ENCODE data around the gene PNPLA5. TPM values are rescaled to one million over a fixed set of nuclear protein-coding genes. Genes with fewer than 3 reads are reported as not detected.

PNPLA5 gene
- polyA plus RNA-seq, 1 donor from 2014 or later, result not detected

DNA sequence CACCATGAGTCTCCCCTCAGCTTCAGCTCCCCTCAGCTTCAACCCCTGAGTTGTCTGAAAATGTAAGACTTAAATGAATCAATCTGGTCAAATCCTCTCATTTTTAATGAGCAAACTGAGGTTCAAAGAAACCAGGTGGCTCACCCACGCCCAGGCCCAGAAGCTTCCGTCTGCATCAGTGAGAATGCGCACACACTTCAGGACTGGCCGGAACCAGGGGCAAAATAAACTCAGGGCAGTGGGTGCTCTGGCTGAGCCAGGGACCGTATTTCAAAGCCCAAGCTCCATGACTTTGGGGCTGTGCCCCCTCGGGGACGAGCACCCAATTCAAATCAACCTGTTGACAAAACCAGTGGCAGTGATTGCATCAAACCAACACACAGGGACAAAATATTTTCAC is 32.6 kb downstream of the PNPLA5 start:
- Mint-ChIP-seq H3K36me3 (no peaks in the 10 kb centered on the region), H3K4me3 (no peak overlapping the region), H3K27me3 (peaks cover 39% of the 10 kb centered on the region), H3K27ac (no peak overlapping the region), H3K4me1 (no peaks in the 10 kb centered on the region), H3K9me3 (peaks cover 3 to 15% (median 9%) of the 10 kb centered on the region in 3 donors)

DNA sequence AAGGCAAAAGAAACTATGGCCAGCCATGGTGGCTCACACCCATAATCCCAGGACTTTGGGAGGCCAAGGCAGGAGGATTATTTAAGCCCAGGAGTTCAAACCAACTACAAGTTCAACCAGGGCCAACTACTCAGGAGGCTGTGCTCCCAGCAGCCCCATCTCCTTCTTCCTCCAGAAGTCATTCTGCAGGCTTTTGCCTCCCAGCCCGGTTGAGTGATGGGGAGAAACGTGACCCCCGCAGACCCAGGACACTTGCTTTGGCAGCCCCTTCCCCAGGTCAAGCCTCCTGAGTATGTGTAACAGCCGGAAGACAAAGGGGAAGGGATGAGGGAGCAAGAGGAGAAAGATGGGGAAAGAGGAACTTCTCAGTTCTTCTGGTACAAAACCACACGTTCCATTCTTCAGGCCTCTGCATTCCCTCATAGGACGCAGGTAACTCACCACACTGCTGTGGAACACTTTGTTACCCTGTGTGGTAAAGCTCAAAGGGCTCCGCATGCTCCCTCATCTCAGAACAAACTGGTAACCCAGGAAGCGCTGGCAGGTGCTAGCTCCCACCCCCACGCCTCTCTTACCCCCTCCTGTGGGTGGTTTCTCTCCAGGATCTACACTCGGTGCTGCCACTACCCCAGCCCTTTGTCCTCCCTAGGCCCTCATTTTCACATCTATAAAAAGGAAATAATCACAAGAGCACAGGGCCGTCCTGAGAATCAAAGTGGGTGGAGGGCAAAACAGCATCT is 33.5 kb downstream of the PNPLA5 start:
- H3K4me1 Mint-ChIP-seq, result no peaks in the 10 kb centered on the region
- peaks cover 2% of the 10 kb centered on the region for H3K36me3 Mint-ChIP-seq

GRCh38 chr22:43857367-43857766 is 34.4 kb downstream of the PNPLA5 start:
- no peak overlapping the region for H3K4me3 Mint-ChIP-seq
- H3K27ac Mint-ChIP-seq, result no peak overlapping the region
- H3K36me3 Mint-ChIP-seq, result peaks cover 2% of the 10 kb centered on the region
- peaks cover 28% of the 10 kb centered on the region for H3K27me3 Mint-ChIP-seq
- H3K9me3 Mint-ChIP-seq, result peaks cover 3 to 15% (median 5%) of the 10 kb centered on the region in 3 donors
- H3K4me1 Mint-ChIP-seq, result no peaks in the 10 kb centered on the region

More for the DNA sequence above, 33.5 kb downstream of the PNPLA5 start:
- H3K4me3 Mint-ChIP-seq, result no peak overlapping the region
- H3K9me3 Mint-ChIP-seq, result peaks cover 3 to 15% (median 5%) of the 10 kb centered on the region in 3 donors
- H3K27me3 Mint-ChIP-seq, result peaks cover 30% of the 10 kb centered on the region
- H3K27ac Mint-ChIP-seq, result no peak overlapping the region

- Mint-ChIP-seq H3K4me1 (no peaks in the 10 kb centered on the region), H3K4me3 (no peak overlapping the region), H3K27ac (no peak overlapping the region), H3K36me3 (peaks cover 2% of the 10 kb centered on the region), H3K9me3 (peaks cover 3 to 15% (median 5%) of the 10 kb centered on the region in 3 donors), H3K27me3 (peaks cover 23% of the 10 kb centered on the region)
These were observed 36.4 kb downstream of the PNPLA5 start for GRCh38 chr22:43855431-43855830.

DNA sequence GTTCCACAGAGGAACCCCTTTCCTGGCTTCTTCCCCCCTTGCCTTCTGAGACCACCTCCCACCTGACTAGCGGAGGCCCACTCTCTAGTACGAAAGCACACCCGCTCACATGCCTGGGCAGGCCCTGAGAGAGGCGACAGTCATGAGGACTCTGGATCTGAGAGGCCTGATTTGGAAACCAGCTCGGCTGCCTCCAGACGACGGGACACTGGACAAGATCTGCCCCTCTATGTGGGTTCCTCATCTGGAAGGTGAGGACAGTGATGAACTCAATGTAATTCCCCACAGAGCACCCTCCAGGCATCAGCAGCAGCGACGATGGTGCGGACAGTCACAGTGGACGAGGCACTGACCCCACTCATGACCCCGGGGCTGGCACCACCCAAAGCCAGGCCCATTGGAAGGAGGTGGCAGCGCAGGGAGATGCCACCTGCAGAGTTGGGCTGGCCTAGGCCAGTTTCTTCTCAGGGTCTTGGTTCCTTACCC is 37.0 kb downstream of the PNPLA5 start:
- H3K27ac Mint-ChIP-seq, result no peak overlapping the region
- H3K4me3 Mint-ChIP-seq, result no peak overlapping the region
- H3K27me3 Mint-ChIP-seq, result peaks cover 26% of the 10 kb centered on the region
- H3K9me3 Mint-ChIP-seq, result peaks cover 3 to 15% (median 5%) of the 10 kb centered on the region in 3 donors
- H3K36me3 Mint-ChIP-seq, result peaks cover 2% of the 10 kb centered on the region
- no peaks in the 10 kb centered on the region for H3K4me1 Mint-ChIP-seq

DNA sequence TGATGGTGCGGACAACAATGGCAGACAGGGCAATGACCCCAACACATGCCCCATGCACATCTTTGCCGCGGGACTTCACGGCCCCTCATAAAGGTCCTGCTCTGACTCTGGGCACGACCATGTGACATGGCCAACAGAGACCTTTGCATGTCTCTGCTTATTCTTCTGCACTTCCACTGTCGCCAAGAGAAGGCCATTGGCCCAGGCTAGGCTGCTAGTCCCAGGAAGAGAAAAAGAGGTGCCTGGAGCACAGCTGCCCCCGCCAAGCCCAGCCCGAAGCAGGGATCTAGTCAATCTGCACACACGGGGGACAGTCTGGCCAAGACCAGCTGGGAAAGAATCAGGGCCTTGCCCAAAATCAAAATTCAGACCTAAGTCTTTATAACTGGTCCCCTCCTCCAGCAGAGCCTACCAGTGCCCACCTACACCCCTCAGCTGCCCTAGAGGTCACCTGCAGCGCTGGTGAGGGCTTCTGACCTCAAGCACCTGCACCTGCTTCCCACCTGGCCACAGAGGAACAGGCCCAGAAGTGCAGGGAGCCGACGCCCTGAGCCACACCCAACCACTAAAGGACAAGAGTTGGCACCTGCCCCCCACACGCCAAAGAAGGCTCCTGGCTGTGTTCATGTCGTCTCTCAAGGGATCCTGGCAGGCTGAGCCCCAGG is 37.6 kb downstream of the PNPLA5 start:
- Mint-ChIP-seq H3K4me1 (no peaks in the 10 kb centered on the region), H3K27me3 (peaks cover 24% of the 10 kb centered on the region), H3K4me3 (no peak overlapping the region), H3K27ac (no peak overlapping the region), H3K9me3 (peaks cover 3 to 15% (median 5%) of the 10 kb centered on the region in 3 donors), H3K36me3 (peaks cover 2% of the 10 kb centered on the region)

DNA sequence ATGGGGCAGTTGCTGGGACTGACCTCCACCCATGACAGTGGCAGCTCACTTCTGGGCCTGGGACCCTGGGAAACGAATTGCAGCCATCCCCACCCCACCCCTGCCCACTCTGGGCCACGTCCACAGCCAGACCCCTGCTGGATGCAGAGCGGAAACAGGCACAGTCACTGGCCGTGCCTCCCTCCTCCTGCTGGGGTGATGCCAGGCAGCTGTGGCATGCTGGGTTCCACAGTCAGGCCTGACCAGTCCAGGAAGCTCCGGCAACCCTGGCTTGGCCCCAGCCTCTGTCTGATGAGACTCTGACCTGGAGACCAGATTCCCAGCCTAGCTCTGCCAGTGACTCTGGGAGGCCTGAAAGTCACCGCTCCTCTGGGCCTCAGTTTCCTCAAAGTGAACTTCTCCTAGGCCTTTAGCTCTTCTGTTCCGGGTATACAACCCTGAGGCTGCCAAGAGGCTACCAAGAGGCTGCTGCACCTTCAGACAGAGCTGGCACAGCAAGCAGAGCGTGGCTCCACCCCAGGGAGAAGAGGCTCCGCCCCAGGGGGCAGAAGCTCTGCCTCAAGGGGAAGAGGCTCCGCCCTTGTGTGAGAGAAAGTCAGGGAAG is 38.4 kb downstream of the PNPLA5 start:
- Mint-ChIP-seq H3K36me3 (peaks cover 2% of the 10 kb centered on the region), H3K27me3 (peaks cover 22% of the 10 kb centered on the region)

DNA sequence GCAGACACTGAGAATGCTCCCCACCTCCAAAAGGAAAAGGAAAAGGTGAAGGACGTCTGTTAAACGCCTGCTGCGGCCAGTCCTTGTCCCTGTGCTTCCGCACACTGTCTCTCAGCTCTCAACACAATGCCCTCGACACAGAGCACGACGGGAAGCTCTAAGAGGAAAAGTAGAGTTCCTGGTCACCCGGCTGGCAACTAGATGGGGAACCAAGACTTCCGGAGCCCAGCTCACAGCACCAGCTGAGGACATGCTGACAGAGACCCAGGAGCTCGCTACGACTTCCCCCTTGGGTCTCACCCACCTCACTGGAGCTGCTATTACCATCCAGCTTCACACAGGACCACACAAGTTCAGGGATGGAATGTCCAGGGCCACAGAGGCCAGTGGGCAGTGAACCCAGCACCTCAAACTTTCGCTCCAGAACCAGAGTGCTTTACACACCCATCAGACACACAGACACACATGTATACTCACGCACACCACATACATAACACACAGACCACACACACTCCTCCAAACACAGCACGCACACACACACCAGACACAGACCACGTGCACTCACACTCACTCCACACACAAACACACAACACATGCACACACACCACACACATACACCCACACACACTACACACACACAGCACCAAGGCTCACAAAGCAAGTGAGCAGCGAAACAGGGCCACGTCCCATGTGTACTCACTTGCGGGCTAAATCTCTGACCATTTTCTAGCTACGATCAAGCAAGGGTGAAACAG is 39.1 kb downstream of the PNPLA5 start:
- peaks cover 2% of the 10 kb centered on the region for H3K36me3 Mint-ChIP-seq
- no peaks in the 10 kb centered on the region for H3K4me1 Mint-ChIP-seq
- no peak overlapping the region for H3K27ac Mint-ChIP-seq
- H3K9me3 Mint-ChIP-seq, result peaks cover 3 to 15% (median 5%) of the 10 kb centered on the region in 3 donors
- peak overlapping the region in 1 of 4 donors; percentile 21 for H3K4me3 Mint-ChIP-seq
- H3K27me3 Mint-ChIP-seq, result peaks cover 22% of the 10 kb centered on the region

More for the DNA sequence above, 38.4 kb downstream of the PNPLA5 start:
- Mint-ChIP-seq H3K9me3 (peaks cover 3 to 15% (median 5%) of the 10 kb centered on the region in 3 donors), H3K27ac (no peak overlapping the region), H3K4me1 (no peaks in the 10 kb centered on the region), H3K4me3 (no peak overlapping the region)

DNA sequence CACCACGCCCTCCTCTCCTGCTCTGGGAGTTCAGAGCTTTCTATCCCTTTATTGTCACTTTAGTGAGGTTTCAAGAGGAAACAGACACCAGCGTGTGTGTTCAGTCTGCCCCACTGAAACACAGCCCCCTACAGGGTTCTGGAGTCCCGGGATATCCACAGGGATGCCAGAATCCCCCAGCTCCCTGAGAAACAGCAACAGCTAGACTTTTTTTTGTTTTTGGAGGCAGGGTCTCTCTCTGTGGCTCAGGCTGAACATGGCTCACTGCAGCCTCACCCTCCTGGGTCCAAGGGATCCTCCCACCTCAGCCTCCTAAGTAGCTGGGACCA is 39.9 kb downstream of the PNPLA5 start:
- no peak overlapping the region for H3K4me3 Mint-ChIP-seq
- peaks cover 2% of the 10 kb centered on the region for H3K36me3 Mint-ChIP-seq
- H3K27me3 Mint-ChIP-seq, result peaks cover 19% of the 10 kb centered on the region
- H3K4me1 Mint-ChIP-seq, result no peaks in the 10 kb centered on the region
- no peak overlapping the region for H3K27ac Mint-ChIP-seq
- peaks cover 2 to 8% (median 5%) of the 10 kb centered on the region in 3 donors for H3K9me3 Mint-ChIP-seq

GRCh38 chr22:43851058-43851978 is 40.5 kb downstream of the PNPLA5 start:
- no peak overlapping the region for H3K27ac Mint-ChIP-seq
- H3K9me3 Mint-ChIP-seq, result peaks cover 0 to 2% (median 2%) of the 10 kb centered on the region in 3 donors
- no peaks in the 10 kb centered on the region for H3K4me1 Mint-ChIP-seq
- H3K4me3 Mint-ChIP-seq, result no peak overlapping the region
- H3K36me3 Mint-ChIP-seq, result peaks cover 2% of the 10 kb centered on the region
- peaks cover 20% of the 10 kb centered on the region for H3K27me3 Mint-ChIP-seq

GRCh38 chr22:43850529-43850928 is 41.3 kb downstream of the PNPLA5 start:
- Mint-ChIP-seq H3K4me1 (no peaks in the 10 kb centered on the region), H3K27me3 (peaks cover 20% of the 10 kb centered on the region), H3K9me3 (no peaks in the 10 kb centered on the region), H3K27ac (no peak overlapping the region), H3K4me3 (no peak overlapping the region), H3K36me3 (peaks cover 2% of the 10 kb centered on the region)

GRCh38 chr22:43849731-43850130 is 42.1 kb downstream of the PNPLA5 start:
- H3K9me3 Mint-ChIP-seq, result no peaks in the 10 kb centered on the region
- H3K4me3 Mint-ChIP-seq, result no peak overlapping the region
- H3K27ac Mint-ChIP-seq, result no peak overlapping the region
- H3K27me3 Mint-ChIP-seq, result peaks cover 19% of the 10 kb centered on the region
- peaks cover 2% of the 10 kb centered on the region for H3K36me3 Mint-ChIP-seq
- H3K4me1 Mint-ChIP-seq, result no peaks in the 10 kb centered on the region

GRCh38 chr22:43848366-43849171 is 43.2 kb downstream of the PNPLA5 start:
- H3K4me1 Mint-ChIP-seq, result no peaks in the 10 kb centered on the region
- H3K27me3 Mint-ChIP-seq, result peaks cover 17% of the 10 kb centered on the region
- no peaks in the 10 kb centered on the region for H3K9me3 Mint-ChIP-seq
- peaks cover under 1% of the 10 kb centered on the region for H3K36me3 Mint-ChIP-seq
- no peak overlapping the region for H3K27ac Mint-ChIP-seq
- no peak overlapping the region for H3K4me3 Mint-ChIP-seq

Data from IgD-negative memory B cell (primary cell).